Measurements from ENCODE around the gene FILIP1L. TPM values are rescaled to one million over a fixed set of nuclear protein-coding genes. Genes with fewer than 3 reads are reported as not detected.

The FILIP1L gene
- total and polyA plus RNA-seq, 2 donors (not counting 1 experiment from before 2014, with no cell fraction given): 0.32 to 0.48 TPM

DNA sequence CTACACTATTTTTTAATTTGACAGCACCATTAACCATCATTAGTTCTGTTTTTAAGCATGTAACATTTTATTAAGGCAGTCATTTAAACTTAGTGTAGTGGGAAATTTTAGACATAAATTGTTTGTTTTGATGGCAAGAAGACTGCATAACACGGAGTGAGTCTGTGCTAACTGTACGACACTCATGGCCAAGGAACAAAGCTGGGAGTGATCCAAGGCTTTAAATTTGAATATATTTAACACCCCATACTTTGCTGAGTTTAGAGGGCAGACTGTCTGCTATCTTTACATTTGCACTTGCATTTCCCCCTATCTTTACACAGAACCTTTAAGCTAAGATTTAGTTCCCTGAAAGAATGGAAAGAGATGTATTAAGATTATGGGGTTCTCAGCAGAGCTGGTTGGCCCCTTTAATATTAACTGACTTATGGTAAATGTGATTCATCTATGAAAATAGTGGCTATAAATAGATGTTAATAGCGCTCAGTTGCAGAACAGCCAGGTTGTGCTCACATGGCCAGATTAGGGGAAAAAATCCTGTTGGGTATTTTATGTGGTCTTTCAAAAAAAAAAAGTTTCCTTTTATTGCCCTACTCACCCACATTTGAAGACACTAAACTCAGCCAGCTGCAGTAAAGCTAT, 175.9 kb downstream of the FILIP1L start:
- Mint-ChIP-seq H3K9me3 (ENCODE audit: insufficient read depth) (no peaks in the 10 kb centered on the region), H3K27ac (peak overlapping the region; percentile 42)

More for the DNA sequence above, 175.9 kb downstream of the FILIP1L start:
- ChIA-PET POLR2A (interaction anchor here (0.6 kb wide), 1 partner anchor 13 kb away, joined by 3 read pairs; no protein-coding TSS in a partner anchor), CTCF (interaction anchor here (1.0 to 1.7 kb wide), 3 partner anchors 18 to 130 kb away, joined by 3 to 5 read pairs (median 4); no protein-coding TSS in a partner anchor)
- Histone ChIP-seq H3K9ac (ENCODE audit: low read length) (peak overlapping the region; percentile 29), H3K9me3 (ENCODE audit: control extremely low read depth in 1 of 3, control insufficient read depth in 2 of 3, insufficient read depth in 1 of 3, low read length in 2 of 3) (no peaks in the 10 kb centered on the region), H3K27ac (ENCODE audit: low read length in 2 of 2) (no peak overlapping the region), H3K4me1 (ENCODE audit: control insufficient read depth in 2 of 2, insufficient read depth in 2 of 2, low read length in 2 of 2) (peaks cover 12 to 14% of the 10 kb centered on the region in 2 donors), H3K4me3 (ENCODE audit: control extremely low read depth in 1 of 5, extremely low read depth in 1 of 5, insufficient read depth in 1 of 5, low read depth in 2 of 5, low read length in 4 of 5) (peak overlapping the region in 1 of 5 experiments; percentile 28), H3K79me2 (ENCODE audit: control insufficient read depth, insufficient read depth, low read length) (no peaks in the 10 kb centered on the region), H3K27me3 (replicated peaks in 1 of 4; ENCODE audit: control extremely low read depth in 1 of 4, control insufficient read depth in 3 of 4, insufficient read depth in 4 of 4, low read length in 3 of 4) (no peaks in the 10 kb centered on the region), H4K20me1 (ENCODE audit: control insufficient read depth, insufficient read depth, low read length, poor library complexity, severe bottlenecking) (no peaks in the 10 kb centered on the region), H3K4me2 (replicated peaks; ENCODE audit: low read depth, low read length, poor library complexity, severe bottlenecking) (peak overlapping the region; percentile 40), H2AFZ (ENCODE audit: insufficient read depth, low read depth, low read length, poor library complexity, severe bottlenecking) (no peak overlapping the region), H3K36me3 (replicated peaks in 1 of 2; ENCODE audit: control extremely low read depth in 1 of 2, control insufficient read depth in 1 of 2, extremely low read depth in 1 of 2, insufficient read depth in 2 of 2, low read length in 1 of 2) (no peaks in the 10 kb centered on the region)
- Mint-ChIP-seq H3K4me3 (peak overlapping the region; percentile 72), H3K27me3 (no peaks in the 10 kb centered on the region), H3K4me1 (peaks cover 26% of the 10 kb centered on the region)
- TF ChIP-seq, protein P1, sequence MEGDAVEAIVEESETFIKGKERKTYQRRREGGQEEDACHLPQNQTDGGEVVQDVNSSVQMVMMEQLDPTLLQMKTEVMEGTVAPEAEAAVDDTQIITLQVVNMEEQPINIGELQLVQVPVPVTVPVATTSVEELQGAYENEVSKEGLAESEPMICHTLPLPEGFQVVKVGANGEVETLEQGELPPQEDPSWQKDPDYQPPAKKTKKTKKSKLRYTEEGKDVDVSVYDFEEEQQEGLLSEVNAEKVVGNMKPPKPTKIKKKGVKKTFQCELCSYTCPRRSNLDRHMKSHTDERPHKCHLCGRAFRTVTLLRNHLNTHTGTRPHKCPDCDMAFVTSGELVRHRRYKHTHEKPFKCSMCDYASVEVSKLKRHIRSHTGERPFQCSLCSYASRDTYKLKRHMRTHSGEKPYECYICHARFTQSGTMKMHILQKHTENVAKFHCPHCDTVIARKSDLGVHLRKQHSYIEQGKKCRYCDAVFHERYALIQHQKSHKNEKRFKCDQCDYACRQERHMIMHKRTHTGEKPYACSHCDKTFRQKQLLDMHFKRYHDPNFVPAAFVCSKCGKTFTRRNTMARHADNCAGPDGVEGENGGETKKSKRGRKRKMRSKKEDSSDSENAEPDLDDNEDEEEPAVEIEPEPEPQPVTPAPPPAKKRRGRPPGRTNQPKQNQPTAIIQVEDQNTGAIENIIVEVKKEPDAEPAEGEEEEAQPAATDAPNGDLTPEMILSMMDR (IDR thresholded peaks at IDR 0.05): no peak
- no peak for TF ChIP-seq EZH2 (IDR thresholded peaks at IDR 0.05; ENCODE audit: borderline replicate concordance, insufficient read depth, low read depth, low read length, poor library complexity, severe bottlenecking)
- WGBS (ENCODE audit: insufficient coverage): no CpG with 5 or more reads among the region's 3 CpGs
- no peak for ATAC-seq (ENCODE audit: low read depth)
- intact Hi-C loops (cut with micrococcal nuclease): loop anchor here (5.0 kb wide), 1 partner anchor 104 kb away; no protein-coding TSS in a partner anchor
- DNase-seq: no peak

Measured in B cell (primary cell).